Right lobe of liver (tissue), 4 donors: Measurements from ENCODE around the gene TEP1.

Source experiments
- POLR2A ChIP-seq: fragments of 450-650 bp; IDR thresholded peaks from one replicate; pipeline ENCODE4 v1.6.1; 2017; ENCODE audit warnings: antibody characterized with exemption, mild to moderate bottlenecking
- TF ChIP-seq, protein P1 (sequence below), 4 donors: fragments of 200-600 bp in 3 of 4; fragments of 450-650 bp in 1 of 4; IDR thresholded peaks; one replicate each; pipeline versions ENCODE4 v1.5.1 to v1.8.0; 2016 to 2022; ENCODE audit warnings: antibody characterized with exemption in 4 of 4, mild to moderate bottlenecking in 2 of 4
- donor health status: DM: no; HTN: no; CAD: no.
- donor health status: DM: no; HTN: no; CAD: no.
- donor health status: DM: no; HTN: yes; CAD: no.

DNA sequence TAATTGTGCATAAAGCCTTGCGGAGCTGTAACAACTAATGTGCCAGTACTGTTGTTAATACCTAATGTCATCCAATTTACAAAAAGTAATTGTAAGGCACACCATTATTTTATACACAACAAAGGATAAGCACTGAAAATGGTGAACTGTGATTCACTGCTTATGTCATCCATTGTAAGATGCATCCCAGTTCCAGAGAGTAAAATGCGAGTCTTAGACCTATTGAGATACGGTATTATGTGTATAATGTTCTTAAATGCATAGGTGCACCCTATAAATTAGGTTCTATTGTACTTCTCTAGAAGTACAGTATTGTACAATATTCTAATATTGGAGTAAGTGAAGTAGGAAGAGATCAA, 69.5 kb downstream of the TEP1 start:
- TF ChIP-seq, protein P1, sequence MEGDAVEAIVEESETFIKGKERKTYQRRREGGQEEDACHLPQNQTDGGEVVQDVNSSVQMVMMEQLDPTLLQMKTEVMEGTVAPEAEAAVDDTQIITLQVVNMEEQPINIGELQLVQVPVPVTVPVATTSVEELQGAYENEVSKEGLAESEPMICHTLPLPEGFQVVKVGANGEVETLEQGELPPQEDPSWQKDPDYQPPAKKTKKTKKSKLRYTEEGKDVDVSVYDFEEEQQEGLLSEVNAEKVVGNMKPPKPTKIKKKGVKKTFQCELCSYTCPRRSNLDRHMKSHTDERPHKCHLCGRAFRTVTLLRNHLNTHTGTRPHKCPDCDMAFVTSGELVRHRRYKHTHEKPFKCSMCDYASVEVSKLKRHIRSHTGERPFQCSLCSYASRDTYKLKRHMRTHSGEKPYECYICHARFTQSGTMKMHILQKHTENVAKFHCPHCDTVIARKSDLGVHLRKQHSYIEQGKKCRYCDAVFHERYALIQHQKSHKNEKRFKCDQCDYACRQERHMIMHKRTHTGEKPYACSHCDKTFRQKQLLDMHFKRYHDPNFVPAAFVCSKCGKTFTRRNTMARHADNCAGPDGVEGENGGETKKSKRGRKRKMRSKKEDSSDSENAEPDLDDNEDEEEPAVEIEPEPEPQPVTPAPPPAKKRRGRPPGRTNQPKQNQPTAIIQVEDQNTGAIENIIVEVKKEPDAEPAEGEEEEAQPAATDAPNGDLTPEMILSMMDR (IDR thresholded peaks at IDR 0.05), result no peak
- no peak for TF ChIP-seq POLR2A
